Tibial nerve (tissue), 4 donors: Measurements from ENCODE around the gene C2orf15. TPM values are rescaled to one million over a fixed set of nuclear protein-coding genes. Genes with fewer than 3 reads are reported as not detected.

Source experiments
- DNase-seq, 2 donors: peaks; one replicate each; pipeline ENCODE4 v3.0.0-alpha.2; 2019; ENCODE audit warnings: low spot score in 2 of 2
- H3K27ac ChIP-seq, 4 donors: fragments of 200-600 bp; sonication (generic) in 3 of 4; one replicate each; pipeline ENCODE4 v1.5.1; 2017 to 2019; ENCODE audit warnings: mild to moderate bottlenecking in 1 of 4
- H3K27me3 ChIP-seq, 2 donors: fragments of 200-600 bp; sonication (generic) in 1 of 2; one replicate each; pipeline versions ENCODE4 v1.5.1 to v1.6.0; 2017 to 2019
- H3K36me3 ChIP-seq, 3 donors: fragments of 200-600 bp; sonication (generic); one replicate each; pipeline ENCODE4 v1.5.1; 2018 to 2019
- H3K4me1 ChIP-seq, 4 donors: fragments of 200-600 bp; sonication (generic) in 3 of 4; one replicate each; pipeline ENCODE4 v1.5.1; 2017 to 2019
- H3K4me3 ChIP-seq, 4 donors: fragments of 200-600 bp; sonication (generic) in 3 of 4; one replicate each; pipeline ENCODE4 v1.5.1; 2017 to 2019; ENCODE audit warnings: mild to moderate bottlenecking in 1 of 4, moderate library complexity in 1 of 4
- H3K9me3 ChIP-seq, 4 donors: fragments of 200-600 bp; sonication (generic) in 3 of 4; one replicate each; pipeline ENCODE4 v1.5.1; 2017 to 2019
- EP300 ChIP-seq, 2 donors: sonication (generic); formaldehyde crosslinking; IDR thresholded peaks; one replicate each; pipeline ENCODE4 v1.6.1; 2017; ENCODE audit warnings: antibody characterized with exemption in 2 of 2, mild to moderate bottlenecking in 1 of 2
- POLR2A ChIP-seq, 2 donors: fragments of 450-650 bp; IDR thresholded peaks; one replicate each; pipeline ENCODE4 v1.6.1; 2017; ENCODE audit warnings: antibody characterized with exemption in 2 of 2, mild to moderate bottlenecking in 2 of 2, moderate library complexity in 2 of 2
- WGBS, 2 donors: methylation state at CpG; one replicate each; pipeline ENCODE4 v1.1.5; 2018; 5-methylcytosine and 5-hydroxymethylcytosine counted together
- total RNA-seq, 4 donors: library from RNA; depleted of rRNA; stranded (reverse); fragments of >200 nt; gene quantifications; one replicate each; pipeline ENCODE4 v1.1.0, GENCODE V29; 2016
- TF ChIP-seq, protein P1 (sequence below), 5 experiments: fragments of 200-600 bp in 3 of 5; fragments of 450-650 bp in 2 of 5; sonication (generic) in 3 of 5; IDR thresholded peaks; one replicate each; pipeline ENCODE4 v1.5.1; 2016 to 2019; ENCODE audit warnings: antibody characterized with exemption in 5 of 5, mild to moderate bottlenecking in 3 of 5, moderate library complexity in 2 of 5

C2orf15 gene
- total RNA-seq, 4 donors from 2014 or later: 0.44 TPM; not detected in 3

DNA sequence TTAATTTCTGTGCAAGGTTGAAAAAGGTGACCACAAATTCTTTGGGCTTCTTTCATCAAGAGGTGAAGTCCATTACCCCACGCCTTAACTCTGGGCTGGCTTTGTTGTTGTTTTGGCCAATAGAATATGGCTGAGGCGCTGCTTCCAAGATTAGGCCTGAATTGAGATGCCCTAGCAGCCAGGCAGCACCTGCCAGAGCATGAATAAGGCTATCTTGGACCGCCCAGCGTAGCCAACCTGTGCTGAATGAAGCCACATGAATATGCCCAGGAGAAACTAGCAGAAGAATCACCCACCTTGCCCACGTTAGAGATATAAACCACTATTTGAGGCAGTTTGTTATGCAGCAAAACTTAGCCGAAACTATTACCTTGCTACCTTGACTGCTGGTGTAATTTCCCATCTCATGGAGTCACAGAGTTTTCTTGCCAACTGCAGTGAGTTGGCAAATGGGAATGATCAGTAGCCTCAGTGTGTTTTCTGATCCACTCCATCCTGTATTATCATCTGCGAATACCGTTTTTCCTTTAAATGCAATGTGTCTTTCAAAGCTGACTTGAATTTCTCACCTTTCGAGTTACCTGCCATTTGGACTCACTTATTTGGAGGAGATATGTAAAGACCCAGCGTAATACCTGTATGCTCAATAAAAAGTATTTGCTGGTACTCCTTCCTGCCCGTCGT lies 12.6 kb downstream of the C2orf15 start:
- WGBS, 2 donors: 49 to 50% methylated on average over 12 of the region's 12 CpGs
- DNase-seq: no peak
- Histone ChIP-seq H3K36me3 (peaks cover 0 to 17% (median 0%) of the 10 kb centered on the region in 3 donors), H3K27ac (peak overlapping the region; percentile 80 to 95 (median 92)), H3K4me1 (peaks cover 0 to 26% (median 11%) of the 10 kb centered on the region in 4 donors), H3K9me3 (no peaks in the 10 kb centered on the region), H3K4me3 (peak overlapping the region; percentile 61 to 93 (median 76)), H3K27me3 (no peaks in the 10 kb centered on the region)
- TF ChIP-seq POLR2A (IDR thresholded peaks at IDR 0.05): no peak
- no peak for TF ChIP-seq EP300 (IDR thresholded peaks at IDR 0.05)
- TF ChIP-seq, protein P1, sequence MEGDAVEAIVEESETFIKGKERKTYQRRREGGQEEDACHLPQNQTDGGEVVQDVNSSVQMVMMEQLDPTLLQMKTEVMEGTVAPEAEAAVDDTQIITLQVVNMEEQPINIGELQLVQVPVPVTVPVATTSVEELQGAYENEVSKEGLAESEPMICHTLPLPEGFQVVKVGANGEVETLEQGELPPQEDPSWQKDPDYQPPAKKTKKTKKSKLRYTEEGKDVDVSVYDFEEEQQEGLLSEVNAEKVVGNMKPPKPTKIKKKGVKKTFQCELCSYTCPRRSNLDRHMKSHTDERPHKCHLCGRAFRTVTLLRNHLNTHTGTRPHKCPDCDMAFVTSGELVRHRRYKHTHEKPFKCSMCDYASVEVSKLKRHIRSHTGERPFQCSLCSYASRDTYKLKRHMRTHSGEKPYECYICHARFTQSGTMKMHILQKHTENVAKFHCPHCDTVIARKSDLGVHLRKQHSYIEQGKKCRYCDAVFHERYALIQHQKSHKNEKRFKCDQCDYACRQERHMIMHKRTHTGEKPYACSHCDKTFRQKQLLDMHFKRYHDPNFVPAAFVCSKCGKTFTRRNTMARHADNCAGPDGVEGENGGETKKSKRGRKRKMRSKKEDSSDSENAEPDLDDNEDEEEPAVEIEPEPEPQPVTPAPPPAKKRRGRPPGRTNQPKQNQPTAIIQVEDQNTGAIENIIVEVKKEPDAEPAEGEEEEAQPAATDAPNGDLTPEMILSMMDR (IDR thresholded peaks at IDR 0.05): no peak

DNA sequence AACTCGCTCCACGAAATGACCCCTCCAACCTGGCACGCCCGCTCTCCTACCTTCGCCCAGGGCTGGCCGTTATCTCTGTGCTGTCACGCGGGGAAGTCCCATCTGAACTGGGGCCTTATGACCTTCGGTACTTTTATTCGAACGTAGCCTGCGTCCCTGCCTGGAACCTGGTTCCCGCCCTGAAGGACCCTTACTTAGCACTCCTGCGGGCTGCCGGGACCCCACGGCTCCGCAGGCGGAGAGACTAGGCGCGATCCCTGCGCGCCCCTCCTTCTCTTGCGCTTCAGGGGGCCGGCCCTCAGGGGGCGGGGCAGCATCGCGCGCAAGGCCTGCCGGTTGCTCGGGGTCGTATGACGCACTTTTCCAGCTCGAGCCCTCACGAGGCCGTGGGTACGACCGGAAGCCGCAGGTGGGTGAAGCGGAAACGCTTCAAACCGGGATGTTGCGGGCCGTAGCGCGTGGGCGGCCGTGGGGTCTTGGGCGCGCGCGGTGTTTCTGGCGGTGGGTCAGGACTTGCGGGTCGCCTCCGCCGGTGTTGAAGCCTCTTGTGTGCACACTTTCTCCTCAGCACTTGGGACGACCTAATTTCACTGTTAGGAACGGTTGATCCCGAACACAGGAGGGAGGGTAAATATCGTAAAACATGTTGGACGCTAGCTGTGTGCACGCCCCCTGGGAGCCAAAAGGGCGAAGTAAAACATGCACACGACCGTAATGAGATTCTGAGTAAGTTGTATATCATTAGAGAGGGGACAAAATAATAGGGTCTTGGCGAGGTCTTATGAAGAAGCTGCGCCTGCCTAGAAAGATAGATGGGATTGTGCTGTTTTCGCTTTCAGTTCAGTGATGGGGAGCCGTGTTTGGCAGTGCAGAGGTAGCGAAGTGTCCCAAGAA lies 13.4 kb downstream of the C2orf15 start, which contains the start of the genes LIPT1 and TSGA10:
Gene LIPT1, plus strand, starts transcription at position 325 of the 894 bp plus-strand sequence. CDS start 6,991 bp downstream, outside the sequence.
Gene TSGA10, minus strand, starts transcription at position 300 of the 894 bp plus-strand sequence. CDS start 45,503 bp downstream, outside the sequence.
- 0 to 1% methylated on average over 33 to 64 of the region's 70 CpGs for WGBS, 2 donors
- peak; percentile 83 to 88 for TF ChIP-seq POLR2A (IDR thresholded peaks at IDR 0.05)
- TF ChIP-seq, protein P1 (IDR thresholded peaks at IDR 0.05): peak in 2 of 5 experiments; percentile 28 to 41
- TF ChIP-seq EP300 (IDR thresholded peaks at IDR 0.05): peak; percentile 94 to 99
- H3K4me3 ChIP-seq: peak within 1 kb of the TSS; percentile 61 to 93 (median 76)

DNA sequence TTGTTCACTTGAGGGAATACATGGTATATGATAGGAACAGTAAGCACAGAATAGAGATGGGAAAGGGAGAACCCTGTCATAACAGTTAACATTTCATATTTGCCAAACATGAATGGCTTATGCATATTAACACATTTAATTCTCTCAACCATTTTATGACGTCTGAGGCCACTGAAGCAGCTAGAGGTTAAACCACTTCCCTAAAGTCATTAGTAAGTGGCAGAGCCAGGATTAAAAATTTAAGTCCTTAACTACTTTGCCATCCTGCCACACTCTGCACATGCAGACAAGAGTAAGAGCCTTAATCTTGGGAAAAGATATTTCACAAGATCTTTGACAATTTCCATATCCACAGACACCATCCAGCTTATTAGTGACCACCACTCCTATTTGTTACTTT lies 15.4 kb downstream of the C2orf15 start:
- TF ChIP-seq, protein P1 (IDR thresholded peaks at IDR 0.05): no peak
- TF ChIP-seq EP300 (IDR thresholded peaks at IDR 0.05) (no peak), POLR2A (IDR thresholded peaks at IDR 0.05) (no peak)
- WGBS, 2 donors: 59 to 83% methylated on average over 1 of the region's 1 CpG
- Histone ChIP-seq H3K4me3 (no peak overlapping the region), H3K27ac (no peak overlapping the region), H3K4me1 (peaks cover 0 to 26% (median 11%) of the 10 kb centered on the region in 4 donors), H3K27me3 (no peaks in the 10 kb centered on the region), H3K9me3 (no peaks in the 10 kb centered on the region), H3K36me3 (peaks cover 0 to 34% (median 0%) of the 10 kb centered on the region in 3 donors)
- DNase-seq: no peak

More for the DNA sequence above, 13.4 kb downstream of the C2orf15 start, which contains the start of the genes LIPT1 and TSGA10:
- H3K27ac ChIP-seq: peak within 1 kb of the TSS; percentile 80 to 95 (median 92)
- no peaks in the 10 kb centered on the region for H3K27me3 ChIP-seq
- H3K4me1 ChIP-seq: peaks cover 0 to 26% (median 11%) of the 10 kb centered on the region in 4 donors
- peak; percentile 81 to 82 for DNase-seq
- no peaks in the 10 kb centered on the region for H3K9me3 ChIP-seq
- peaks cover 0 to 26% (median 0%) of the 10 kb centered on the region in 3 donors for H3K36me3 ChIP-seq

DNA sequence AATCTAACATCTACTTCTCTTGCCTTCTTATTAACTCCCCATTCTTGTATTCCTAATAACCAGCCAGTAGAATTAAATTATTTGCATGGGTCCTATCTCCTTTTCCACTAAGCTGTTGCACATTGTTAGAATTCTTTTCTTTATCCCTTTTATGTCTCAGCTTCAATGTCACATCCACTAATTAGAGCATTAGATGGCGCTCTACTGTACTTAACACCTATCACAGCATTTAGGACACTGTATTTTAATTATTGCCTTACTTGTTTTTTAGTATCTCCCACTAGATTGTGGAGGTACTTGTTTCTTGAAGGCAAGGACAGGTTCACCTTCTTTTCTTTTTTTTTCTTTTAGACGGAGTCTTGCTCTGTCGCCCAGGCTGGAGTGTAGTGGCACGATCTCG lies 17.1 kb downstream of the C2orf15 start:
- Histone ChIP-seq H3K9me3 (no peaks in the 10 kb centered on the region), H3K4me3 (no peak overlapping the region), H3K27me3 (no peaks in the 10 kb centered on the region), H3K4me1 (peaks cover 0 to 25% (median 9%) of the 10 kb centered on the region in 4 donors), H3K27ac (no peak overlapping the region), H3K36me3 (peaks cover 0 to 44% (median 0%) of the 10 kb centered on the region in 3 donors)
- 94% methylated on average over 5 of the region's 5 CpGs for WGBS, 2 donors
- no peak for DNase-seq
- TF ChIP-seq POLR2A (IDR thresholded peaks at IDR 0.05): no peak
- no peak for TF ChIP-seq EP300 (IDR thresholded peaks at IDR 0.05)
- TF ChIP-seq, protein P1 (IDR thresholded peaks at IDR 0.05): no peak
